SKM-1 (cell line): ENCODE results near the gene ST8SIA6.
"Not testable (repeated sequence)": the region's sequence is repeated elsewhere in the genome, so short reads cannot be mapped to it uniquely, and the experiment has no call there.

Source experiments
- DNase-seq: peaks from one replicate; lab custom pipeline; 2025; ENCODE audit not compliant: unreplicated experiment; lab: John Stamatoyannopoulos, UW

The ST8SIA6 gene

GRCh38 chr10:17427666-17428350 is 26.6 kb downstream of the ST8SIA6 start:
- DNase-seq, result no peak

GRCh38 chr10:17427201-17427600 is 27.2 kb downstream of the ST8SIA6 start:
- DNase-seq, result no peak

GRCh38 chr10:17426263-17426750 is 28.1 kb downstream of the ST8SIA6 start:
- DNase-seq, result no peak

GRCh38 chr10:17425584-17426262 is 28.7 kb downstream of the ST8SIA6 start:
- no peak for DNase-seq

GRCh38 chr10:17423632-17424186 is 30.7 kb downstream of the ST8SIA6 start:
- no peak for DNase-seq

GRCh38 chr10:17422931-17423330 is 31.5 kb downstream of the ST8SIA6 start:
- no peak for DNase-seq

- DNase-seq, result no peak
Measured at GRCh38 chr10:17418249-17418648, 36.1 kb downstream of the ST8SIA6 start.

GRCh38 chr10:17416442-17417211 is 37.8 kb downstream of the ST8SIA6 start:
- no peak for DNase-seq

GRCh38 chr10:17415046-17415658 is 39.2 kb downstream of the ST8SIA6 start:
- no peak for DNase-seq

- DNase-seq, result no peak
Measured at GRCh38 chr10:17414484-17414883, 39.9 kb downstream of the ST8SIA6 start.

- no peak for DNase-seq
Measured at GRCh38 chr10:17413876-17414275, 40.5 kb downstream of the ST8SIA6 start.

- DNase-seq, result no peak
Measured at GRCh38 chr10:17412323-17412722, 42.1 kb downstream of the ST8SIA6 start.

- no peak for DNase-seq
Measured at GRCh38 chr10:17410907-17411306, 43.5 kb downstream of the ST8SIA6 start.

- no peak for DNase-seq
Measured at GRCh38 chr10:17409170-17409733, 45.1 kb downstream of the ST8SIA6 start.

GRCh38 chr10:17407047-17407446 is 47.3 kb downstream of the ST8SIA6 start:
- DNase-seq, result no peak

- DNase-seq, result no peak
Measured at GRCh38 chr10:17406036-17406834, 48.2 kb downstream of the ST8SIA6 start.

- DNase-seq, result no peak
Measured at GRCh38 chr10:17403161-17403560, 51.2 kb downstream of the ST8SIA6 start.

GRCh38 chr10:17402040-17402439 is 52.4 kb downstream of the ST8SIA6 start:
- DNase-seq, result not testable (repeated sequence)

GRCh38 chr10:17396004-17396403 is 58.4 kb downstream of the ST8SIA6 start:
- no peak for DNase-seq

GRCh38 chr10:17394854-17395253 is 59.5 kb downstream of the ST8SIA6 start:
- DNase-seq, result no peak
